Right renal pelvis (tissue), 4 donors: ENCODE measurements around the gene DNAJC7. TPM values are rescaled to one million over a fixed set of nuclear protein-coding genes. Genes with fewer than 3 reads are reported as not detected.
A peak's percentile ranks its signal among the peaks of the same experiment; 100 is the strongest.

Source experiments
- DNase-seq, 4 donors: peaks; one replicate each; pipeline ENCODE4 v3.0.0-alpha.2; 2013; ENCODE audit warnings: low read depth in 4 of 4, low spot score in 3 of 4, missing footprints in 1 of 4
- polyA plus RNA-seq, 4 donors: library from polyadenylated mRNA; unstranded; fragments of 120-200 nt; gene quantifications; one replicate each; pipeline ENCODE4 v1.2.1, GENCODE V29; 2013; ENCODE audit not compliant: insufficient read length in 4 of 4

DNAJC7 gene
- polyA plus RNA-seq, 4 donors = 134 to 148 (median 138) TPM

DNA sequence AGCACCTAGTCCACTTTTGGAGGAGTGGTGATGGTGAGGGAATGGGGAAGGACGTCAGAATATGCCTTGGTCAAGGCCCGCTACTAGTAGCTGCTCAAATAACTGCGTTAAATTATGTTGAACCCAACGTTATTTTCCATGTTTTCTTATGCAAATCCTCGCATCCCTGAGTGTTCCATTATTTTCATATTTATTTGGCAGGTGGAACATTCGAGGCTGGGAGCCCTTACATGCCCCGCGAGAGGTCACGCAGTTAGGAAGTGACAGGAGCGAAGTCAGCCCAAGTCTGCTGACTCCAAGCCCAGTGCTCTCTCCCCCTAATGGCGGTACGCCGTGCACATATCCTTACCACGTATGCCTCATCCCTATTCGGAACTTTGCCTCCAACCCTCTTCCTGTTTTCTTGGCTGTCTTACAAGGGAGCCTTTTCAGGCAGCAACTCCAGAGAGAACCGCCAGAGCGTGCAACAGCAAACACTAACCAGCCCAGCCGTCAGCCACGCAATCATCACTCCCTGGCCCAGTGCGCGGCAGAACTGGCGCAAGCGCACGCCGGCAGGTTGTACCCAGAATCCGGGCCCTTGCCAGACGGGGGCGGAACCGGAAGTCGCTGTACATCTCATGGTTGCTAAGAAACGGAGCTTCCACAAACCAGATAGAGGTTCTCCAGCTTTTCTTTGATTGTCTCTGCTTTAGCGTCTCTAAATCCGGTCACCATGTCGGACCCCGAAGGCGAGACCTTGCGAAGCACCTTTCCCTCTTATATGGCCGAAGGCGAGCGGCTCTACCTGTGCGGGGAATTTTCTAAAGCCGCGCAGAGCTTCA, 87.0 kb downstream of the DNAJC7 start, which contains the start of gene ODAD4:
ODAD4 (plus strand) TSS at position 609 of the 824 bp plus-strand sequence; CDS start at position 716, 107 bp downstream.
- DNase-seq = peak; percentile 90 to 92 (median 90)

DNA sequence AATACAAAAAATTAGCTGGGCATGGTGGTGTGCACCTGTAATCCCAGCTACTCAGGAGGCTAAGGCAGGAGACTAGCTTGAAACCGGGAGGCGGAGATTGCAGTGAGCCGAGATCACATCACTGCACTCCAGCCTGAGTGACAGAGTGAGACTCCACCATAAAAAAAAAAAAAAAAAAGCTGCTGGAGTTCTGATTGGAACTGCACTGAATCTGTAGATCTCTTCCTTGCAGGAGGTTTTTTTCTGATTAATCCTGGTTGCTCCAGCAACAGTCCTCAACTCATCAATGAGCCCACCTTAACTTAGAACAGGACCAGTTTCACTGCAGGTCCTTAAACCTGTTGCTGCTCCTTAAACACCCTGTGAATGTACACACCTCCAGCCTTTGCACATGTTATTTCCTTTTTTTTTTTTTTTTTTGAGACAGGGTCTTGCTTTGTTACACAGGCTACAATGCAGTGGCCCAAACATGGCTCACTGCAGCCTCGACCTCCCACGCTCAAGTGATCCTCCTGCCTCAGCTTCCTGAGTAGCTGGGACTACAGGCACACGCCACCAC, 88.5 kb downstream of the DNAJC7 start:
- DNase-seq = no peak

Other genes starting within 250 kb of the DNAJC7 start
- gene JUP, start 230.7 kb downstream of the DNAJC7 start, polyA plus RNA-seq = 100 to 1,000 TPM; 200 to 246 (median 211) TPM
- gene P3H4, start 205.5 kb downstream of the DNAJC7 start, polyA plus RNA-seq = 10 to 100 TPM; 35.0 to 47.0 (median 41.4) TPM
- gene FKBP10, start 204.4 kb downstream of the DNAJC7 start, polyA plus RNA-seq = 100 to 1,000 TPM; 142 to 160 (median 146) TPM
- gene NT5C3B, start 181.2 kb downstream of the DNAJC7 start, polyA plus RNA-seq = 100 to 1,000 TPM in 2 of 4 donors, 10 to 100 TPM in 2; 93.4 to 124 (median 102) TPM
- under 1 TPM; 0.18 to 0.34 (median 0.29) TPM for gene KLHL10, start 179.6 kb downstream of the DNAJC7 start, polyA plus RNA-seq
- gene KLHL11, start 152.0 kb downstream of the DNAJC7 start, polyA plus RNA-seq = 1 to 10 TPM; 7.2 to 9.5 (median 8.7) TPM
- 10 to 100 TPM; 81.0 to 91.3 (median 91.1) TPM for gene ACLY, start 98.5 kb downstream of the DNAJC7 start, polyA plus RNA-seq
- gene ODAD4, start 86.8 kb downstream of the DNAJC7 start, polyA plus RNA-seq = 1 to 10 TPM; 5.7 to 7.2 (median 6.3) TPM
- 10 to 100 TPM; 63.0 to 80.3 (median 68.1) TPM for gene CNP, start 50.6 kb downstream of the DNAJC7 start, polyA plus RNA-seq
- gene NKIRAS2, start 2.7 kb upstream of the DNAJC7 start, polyA plus RNA-seq = 10 to 100 TPM; 51.2 to 63.5 (median 53.3) TPM
- gene C17orf113, start 33.2 kb upstream of the DNAJC7 start, polyA plus RNA-seq = 1 to 10 TPM; 3.7 to 4.1 (median 3.9) TPM
- gene ZNF385C, start 81.0 kb upstream of the DNAJC7 start, polyA plus RNA-seq = 1 to 10 TPM; 5.6 to 7.4 (median 6.4) TPM
- 1 to 10 TPM; 7.1 to 9.5 (median 8.8) TPM for gene DHX58, start 95.3 kb upstream of the DNAJC7 start, polyA plus RNA-seq
- gene KAT2A, start 103.9 kb upstream of the DNAJC7 start, polyA plus RNA-seq = 10 to 100 TPM; 55.7 to 68.5 (median 57.1) TPM
- gene HSPB9, start 105.4 kb upstream of the DNAJC7 start, polyA plus RNA-seq = under 1 TPM; 0.14 to 0.31 (median 0.21) TPM
- 100 to 1,000 TPM; 131 to 164 (median 140) TPM for gene RAB5C, start 137.6 kb upstream of the DNAJC7 start, polyA plus RNA-seq
- gene KCNH4, start 163.7 kb upstream of the DNAJC7 start, polyA plus RNA-seq = under 1 TPM in 1 of 4 donors, not detected in 3; 0.09 TPM
- not detected for gene HCRT, start 168.0 kb upstream of the DNAJC7 start, polyA plus RNA-seq
- 10 to 100 TPM; 11.5 to 23.7 (median 16.8) TPM for gene GHDC, start 177.1 kb upstream of the DNAJC7 start, polyA plus RNA-seq